Activated CD4-positive, alpha-beta T cell treated with anti-CD3 and anti-CD28 coated beads for 36 hours (primary cell): Measurements from ENCODE around the gene PTPRQ. TPM values are rescaled to one million over a fixed set of nuclear protein-coding genes. Genes with fewer than 3 reads are reported as not detected.
"Not testable (repeated sequence)": the region's sequence is repeated elsewhere in the genome, so short reads cannot be mapped to it uniquely, and the experiment has no call there.

Source experiments
- ATAC-seq: fragments of 200-7000 bp; cut with Tn5 transposase; one replicate; pipeline ENCODE4 v1.10.0; 2021; ENCODE audit warnings: mild to moderate bottlenecking, moderate library complexity
- CTCF ChIA-PET: fragments of 350-600 bp; sonication (Branson Sonifier 250); formaldehyde crosslinking; loops from one replicate; lab custom pipeline; 2021; ENCODE audit warnings: antibody characterized with exemption; lab: Charles Lee
- POLR2A ChIA-PET: fragments of 350-600 bp; sonication (Branson Sonifier 250); formaldehyde crosslinking; loops from one replicate; lab custom pipeline; 2021; ENCODE audit warnings: antibody characterized with exemption, inconsistent platforms; lab: Charles Lee
- DNase-seq: peaks from one replicate; pipeline ENCODE4 v3.0.0-alpha.2; 2020
- H3K27ac Mint-ChIP-seq: one replicate; pipeline ENCODE4 v1.8.0; 2021; ENCODE audit warnings: mixed read lengths
- H3K27me3 Mint-ChIP-seq: one replicate; pipeline ENCODE4 v1.8.0; 2021; ENCODE audit warnings: mixed read lengths
- H3K36me3 Mint-ChIP-seq: one replicate; pipeline ENCODE4 v1.8.0; 2021; ENCODE audit warnings: low read depth, mixed read lengths
- H3K4me1 Mint-ChIP-seq: one replicate; pipeline ENCODE4 v1.8.0; 2021; ENCODE audit warnings: mixed read lengths
- H3K4me3 Mint-ChIP-seq: one replicate; pipeline ENCODE4 v1.8.0; 2021; ENCODE audit warnings: mild to moderate bottlenecking, moderate library complexity, mixed read lengths
- H3K9me3 Mint-ChIP-seq: one replicate; pipeline ENCODE4 v1.8.0; 2021; ENCODE audit warnings: low read depth, mixed read lengths
- intact Hi-C, 2 experiments: fragments of 100-400 bp; cut with DNase I in 1 of 2; cut with micrococcal nuclease in 1 of 2; formaldehyde crosslinking; loops; one replicate each; pipeline versions ENCODE4 v1.14.2 to v1.15.1; 2022 to 2024; cut with DNase I, micrococcal nuclease
- total RNA-seq, 2 experiments: library from RNA; stranded (reverse); gene quantifications; one replicate each; pipeline ENCODE4 v1.2.3, GENCODE V29; 2021

The PTPRQ gene
- total RNA-seq, 2 experiments from 2014 or later = not detected

GRCh38 chr12:80662586-80662985 is 218.6 kb downstream of the PTPRQ start:
- no peak for DNase-seq
- Mint-ChIP-seq H3K27ac (no peak overlapping the region), H3K9me3 (no peaks in the 10 kb centered on the region), H3K4me1 (no peaks in the 10 kb centered on the region), H3K27me3 (no peaks in the 10 kb centered on the region), H3K36me3 (no peaks in the 10 kb centered on the region), H3K4me3 (no peak overlapping the region)
- POLR2A ChIA-PET = no interaction called here
- CTCF ChIA-PET = no interaction called here
- intact Hi-C loops = no loop called here
- no peak for ATAC-seq

- DNase-seq = no peak
- no peaks in the 10 kb centered on the region for H3K4me1 Mint-ChIP-seq
These were observed 226.2 kb downstream of the PTPRQ start for GRCh38 chr12:80670214-80670613.

GRCh38 chr12:80676042-80676636 is 232.1 kb downstream of the PTPRQ start:
- POLR2A ChIA-PET, H3K27me3 Mint-ChIP-seq, H3K4me3 Mint-ChIP-seq, H3K4me1 Mint-ChIP-seq, DNase-seq, H3K9me3 Mint-ChIP-seq, H3K27ac Mint-ChIP-seq, CTCF ChIA-PET, H3K36me3 Mint-ChIP-seq, intact Hi-C loops, ATAC-seq: not testable (repeated sequence)

More at GRCh38 chr12:80670214-80670613, 226.2 kb downstream of the PTPRQ start:
- Mint-ChIP-seq H3K27me3 (no peaks in the 10 kb centered on the region), H3K9me3 (peaks cover 3% of the 10 kb centered on the region), H3K27ac (no peak overlapping the region), H3K4me3 (no peak overlapping the region), H3K36me3 (no peaks in the 10 kb centered on the region)
- intact Hi-C loops = no loop called here
- ChIA-PET POLR2A (no interaction called here), CTCF (no interaction called here)
- no peak for ATAC-seq

GRCh38 chr12:80676856-80677255 is 232.8 kb downstream of the PTPRQ start:
- POLR2A ChIA-PET = no interaction called here
- intact Hi-C loops = no loop called here
- H3K4me3 Mint-ChIP-seq = no peak overlapping the region

GRCh38 chr12:80677994-80678393 is 234.0 kb downstream of the PTPRQ start:
- DNase-seq (no peak), ATAC-seq (no peak)
- Mint-ChIP-seq H3K27ac (no peak overlapping the region), H3K9me3 (no peaks in the 10 kb centered on the region), H3K4me1 (no peaks in the 10 kb centered on the region), H3K4me3 (no peak overlapping the region), H3K27me3 (no peaks in the 10 kb centered on the region), H3K36me3 (no peaks in the 10 kb centered on the region)
- ChIA-PET POLR2A (no interaction called here), CTCF (no interaction called here)
- intact Hi-C loops = no loop called here

More at GRCh38 chr12:80676856-80677255, 232.8 kb downstream of the PTPRQ start:
- CTCF ChIA-PET = no interaction called here
- ATAC-seq (no peak), DNase-seq (no peak)
- Mint-ChIP-seq H3K36me3 (no peaks in the 10 kb centered on the region), H3K27me3 (no peaks in the 10 kb centered on the region), H3K4me1 (no peaks in the 10 kb centered on the region), H3K9me3 (no peaks in the 10 kb centered on the region), H3K27ac (no peak overlapping the region)

GRCh38 chr12:80679346-80680131 is 235.5 kb downstream of the PTPRQ start:
- no peaks in the 10 kb centered on the region for H3K36me3 Mint-ChIP-seq
- ChIA-PET CTCF (no interaction called here), POLR2A (no interaction called here)
- DNase-seq (no peak), ATAC-seq (no peak)
- no peaks in the 10 kb centered on the region for H3K9me3 Mint-ChIP-seq
- intact Hi-C loops = no loop called here
- H3K27me3 Mint-ChIP-seq = no peaks in the 10 kb centered on the region
- H3K4me3 Mint-ChIP-seq = no peak overlapping the region
- no peaks in the 10 kb centered on the region for H3K4me1 Mint-ChIP-seq
- H3K27ac Mint-ChIP-seq = no peak overlapping the region

GRCh38 chr12:80681287-80681686 is 237.3 kb downstream of the PTPRQ start:
- ChIA-PET CTCF (no interaction called here), POLR2A (no interaction called here)
- no peak overlapping the region for H3K4me3 Mint-ChIP-seq
- H3K27ac Mint-ChIP-seq = no peak overlapping the region
- intact Hi-C loops = no loop called here
- DNase-seq (no peak), ATAC-seq (no peak)
- no peaks in the 10 kb centered on the region for H3K9me3 Mint-ChIP-seq
- H3K36me3 Mint-ChIP-seq = no peaks in the 10 kb centered on the region
- H3K4me1 Mint-ChIP-seq = no peaks in the 10 kb centered on the region
- H3K27me3 Mint-ChIP-seq = no peaks in the 10 kb centered on the region

- H3K4me1 Mint-ChIP-seq = no peaks in the 10 kb centered on the region
- no peaks in the 10 kb centered on the region for H3K36me3 Mint-ChIP-seq
- H3K27me3 Mint-ChIP-seq = no peaks in the 10 kb centered on the region
- DNase-seq (no peak), ATAC-seq (no peak)
- no peak overlapping the region for H3K27ac Mint-ChIP-seq
- intact Hi-C loops = no loop called here
- ChIA-PET POLR2A (no interaction called here), CTCF (no interaction called here)
- no peaks in the 10 kb centered on the region for H3K9me3 Mint-ChIP-seq
- H3K4me3 Mint-ChIP-seq = no peak overlapping the region
These were observed 237.8 kb downstream of the PTPRQ start for GRCh38 chr12:80681786-80682185.

- H3K4me3 Mint-ChIP-seq = no peak overlapping the region
- DNase-seq (no peak), ATAC-seq (no peak)
- no peaks in the 10 kb centered on the region for H3K36me3 Mint-ChIP-seq
- ChIA-PET POLR2A (no interaction called here), CTCF (interaction anchor here (0.7 kb wide), 1 partner anchor 109 kb away, joined by 3 read pairs; no protein-coding TSS in a partner anchor)
- intact Hi-C loops = no loop called here
- H3K27me3 Mint-ChIP-seq = no peaks in the 10 kb centered on the region
- no peaks in the 10 kb centered on the region for H3K4me1 Mint-ChIP-seq
- H3K9me3 Mint-ChIP-seq = no peaks in the 10 kb centered on the region
- no peak overlapping the region for H3K27ac Mint-ChIP-seq
These were observed 240.1 kb downstream of the PTPRQ start for GRCh38 chr12:80684077-80684495.

- CTCF ChIA-PET = no interaction called here
- POLR2A ChIA-PET = no interaction called here
- intact Hi-C loops = no loop called here
- no peak overlapping the region for H3K4me3 Mint-ChIP-seq
- no peak overlapping the region for H3K27ac Mint-ChIP-seq
- H3K27me3 Mint-ChIP-seq = no peaks in the 10 kb centered on the region
- no peaks in the 10 kb centered on the region for H3K9me3 Mint-ChIP-seq
- ATAC-seq (no peak), DNase-seq (no peak)
- no peaks in the 10 kb centered on the region for H3K4me1 Mint-ChIP-seq
- no peaks in the 10 kb centered on the region for H3K36me3 Mint-ChIP-seq
These were observed 246.1 kb downstream of the PTPRQ start for GRCh38 chr12:80690090-80690489.

- no peaks in the 10 kb centered on the region for H3K36me3 Mint-ChIP-seq
- H3K4me1 Mint-ChIP-seq = no peaks in the 10 kb centered on the region
- no peak overlapping the region for H3K27ac Mint-ChIP-seq
- intact Hi-C loops = no loop called here
- DNase-seq (no peak), ATAC-seq (no peak)
- no peaks in the 10 kb centered on the region for H3K9me3 Mint-ChIP-seq
- ChIA-PET POLR2A (no interaction called here), CTCF (no interaction called here)
- H3K27me3 Mint-ChIP-seq = no peaks in the 10 kb centered on the region
- no peak overlapping the region for H3K4me3 Mint-ChIP-seq
These were observed 246.5 kb downstream of the PTPRQ start for GRCh38 chr12:80690513-80690912.

- intact Hi-C loops = no loop called here
- no peaks in the 10 kb centered on the region for H3K4me1 Mint-ChIP-seq
- no peak overlapping the region for H3K4me3 Mint-ChIP-seq
- ChIA-PET CTCF (no interaction called here), POLR2A (no interaction called here)
- no peaks in the 10 kb centered on the region for H3K9me3 Mint-ChIP-seq
- no peaks in the 10 kb centered on the region for H3K27me3 Mint-ChIP-seq
- ATAC-seq (no peak), DNase-seq (no peak)
- no peak overlapping the region for H3K27ac Mint-ChIP-seq
- H3K36me3 Mint-ChIP-seq = no peaks in the 10 kb centered on the region
These were observed 248.1 kb downstream of the PTPRQ start for GRCh38 chr12:80692114-80692513.
